Measurements from ENCODE around the gene CYTIP.

- TF ChIP-seq CTCF (IDR thresholded peaks at IDR 0.05) (no peak), POLR2A (IDR thresholded peaks at IDR 0.05) (no peak)
Measured at GRCh38 chr2:157444641-157445040, 752 bp upstream of the CYTIP start.

Data from thyroid gland (tissue), 4 donors.